ENCODE data around the gene DNAJC15.
"Not testable (repeated sequence)": the region's sequence is repeated elsewhere in the genome, so short reads cannot be mapped to it uniquely, and the experiment has no call there.

The DNAJC15 gene

DNA sequence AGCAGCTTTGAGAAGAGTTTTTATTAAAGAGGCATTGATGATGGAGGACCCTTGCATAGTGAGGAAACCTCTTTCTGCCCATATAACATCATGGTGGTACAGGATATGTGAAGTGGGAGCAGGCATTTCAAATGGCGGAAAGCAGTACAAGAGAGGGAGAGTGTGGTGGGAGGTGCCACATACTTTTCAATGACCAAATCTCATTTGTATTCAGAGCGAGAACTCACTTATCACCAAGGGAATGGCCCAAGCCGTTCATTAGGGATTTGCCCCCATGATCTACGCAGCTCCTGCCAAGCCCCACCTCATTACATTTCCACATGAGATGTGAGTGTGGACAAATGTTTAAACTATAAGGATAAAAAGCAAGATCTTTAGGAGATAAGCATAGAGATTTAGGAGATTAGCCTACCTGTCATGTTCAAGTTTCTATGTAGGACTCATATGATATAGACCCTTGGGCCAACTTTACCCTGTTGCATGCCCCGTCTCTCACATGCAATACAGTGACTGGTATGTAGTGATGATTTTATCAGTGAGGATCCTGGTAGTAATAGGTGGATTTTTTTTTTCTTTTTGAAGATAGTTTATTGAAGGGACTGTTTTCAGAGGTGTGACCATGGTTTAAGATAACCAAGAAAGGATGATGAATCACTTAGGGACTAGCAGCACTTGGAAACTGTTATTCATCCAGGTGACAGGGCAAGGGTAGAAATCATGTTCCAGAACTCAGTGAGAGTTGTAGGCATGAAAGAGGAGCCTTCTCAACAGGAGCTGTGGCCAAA lies 38.3 kb downstream of the DNAJC15 start:
- ChIA-PET POLR2A (no interaction called here), CTCF (interaction anchor here (1.4 kb wide), 1 partner anchor 14 kb away, joined by 3 read pairs; no protein-coding TSS in a partner anchor)
- TF ChIP-seq, protein P1, sequence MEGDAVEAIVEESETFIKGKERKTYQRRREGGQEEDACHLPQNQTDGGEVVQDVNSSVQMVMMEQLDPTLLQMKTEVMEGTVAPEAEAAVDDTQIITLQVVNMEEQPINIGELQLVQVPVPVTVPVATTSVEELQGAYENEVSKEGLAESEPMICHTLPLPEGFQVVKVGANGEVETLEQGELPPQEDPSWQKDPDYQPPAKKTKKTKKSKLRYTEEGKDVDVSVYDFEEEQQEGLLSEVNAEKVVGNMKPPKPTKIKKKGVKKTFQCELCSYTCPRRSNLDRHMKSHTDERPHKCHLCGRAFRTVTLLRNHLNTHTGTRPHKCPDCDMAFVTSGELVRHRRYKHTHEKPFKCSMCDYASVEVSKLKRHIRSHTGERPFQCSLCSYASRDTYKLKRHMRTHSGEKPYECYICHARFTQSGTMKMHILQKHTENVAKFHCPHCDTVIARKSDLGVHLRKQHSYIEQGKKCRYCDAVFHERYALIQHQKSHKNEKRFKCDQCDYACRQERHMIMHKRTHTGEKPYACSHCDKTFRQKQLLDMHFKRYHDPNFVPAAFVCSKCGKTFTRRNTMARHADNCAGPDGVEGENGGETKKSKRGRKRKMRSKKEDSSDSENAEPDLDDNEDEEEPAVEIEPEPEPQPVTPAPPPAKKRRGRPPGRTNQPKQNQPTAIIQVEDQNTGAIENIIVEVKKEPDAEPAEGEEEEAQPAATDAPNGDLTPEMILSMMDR (IDR thresholded peaks at IDR 0.05; ENCODE audit: control extremely low read depth, extremely low read depth, low read depth, missing control alignments), result no peak
- no peak for DNase-seq (ENCODE audit: extremely low spot score)

DNA sequence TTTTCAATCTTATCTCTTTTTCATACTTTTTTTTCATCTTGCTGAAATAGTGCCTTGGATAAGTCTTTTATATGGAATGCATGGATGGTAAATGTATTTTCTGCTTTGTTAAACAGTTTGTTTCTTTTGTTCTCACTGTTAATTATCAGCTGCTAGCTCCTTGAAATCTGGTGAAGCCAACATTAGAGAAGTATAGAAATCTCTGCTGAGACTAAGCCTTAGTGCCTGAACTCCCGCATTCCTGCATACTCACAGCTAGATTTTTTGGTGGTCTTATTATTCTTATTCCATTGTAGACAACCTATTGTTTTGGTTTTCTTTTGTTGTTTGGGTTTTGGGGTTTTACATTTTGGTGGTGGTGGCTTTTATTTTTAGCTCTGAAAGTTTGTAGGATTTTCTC lies 48.4 kb downstream of the DNAJC15 start:
- POLR2A ChIA-PET, result no interaction called here
- CTCF ChIA-PET, result interaction anchor here (0.7 to 4.1 kb wide), 3 partner anchors 12 to 100 kb away, joined by 3 to 24 read pairs (median 3); no protein-coding TSS in a partner anchor
- TF ChIP-seq, protein P1 (IDR thresholded peaks at IDR 0.05; ENCODE audit: control extremely low read depth, extremely low read depth, low read depth, missing control alignments), result no peak
- no peak for DNase-seq (ENCODE audit: extremely low spot score)

DNA sequence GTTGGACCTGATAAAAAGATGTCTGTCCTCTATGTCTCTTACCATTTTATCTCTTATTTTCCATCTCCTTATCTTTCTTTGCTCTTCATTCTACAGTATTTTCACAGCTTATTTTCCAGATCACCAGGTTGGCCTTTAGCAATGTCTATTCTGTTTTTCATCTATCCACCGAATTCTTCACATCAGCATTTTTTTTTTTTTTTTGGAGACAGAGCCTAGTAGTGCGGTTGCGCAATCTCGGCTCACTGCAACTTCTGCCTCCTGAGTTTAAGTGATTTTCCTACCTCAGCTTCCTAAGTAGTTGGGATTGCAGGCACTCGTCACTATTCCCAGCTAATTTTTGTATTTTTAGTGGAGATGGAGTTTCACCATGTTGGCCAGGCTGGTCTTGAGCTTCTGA lies 49.0 kb downstream of the DNAJC15 start:
- DNase-seq (ENCODE audit: extremely low spot score), result no peak
- CTCF ChIA-PET, result interaction anchor here (4.1 kb wide), 1 partner anchor 12 kb away, joined by 24 read pairs; no protein-coding TSS in a partner anchor
- POLR2A ChIA-PET, result interaction anchor here (0.7 kb wide), 1 partner anchor 9 kb away, joined by 3 read pairs; no protein-coding TSS in a partner anchor
- TF ChIP-seq, protein P1 (IDR thresholded peaks at IDR 0.05; ENCODE audit: control extremely low read depth, extremely low read depth, low read depth, missing control alignments), result no peak

DNA sequence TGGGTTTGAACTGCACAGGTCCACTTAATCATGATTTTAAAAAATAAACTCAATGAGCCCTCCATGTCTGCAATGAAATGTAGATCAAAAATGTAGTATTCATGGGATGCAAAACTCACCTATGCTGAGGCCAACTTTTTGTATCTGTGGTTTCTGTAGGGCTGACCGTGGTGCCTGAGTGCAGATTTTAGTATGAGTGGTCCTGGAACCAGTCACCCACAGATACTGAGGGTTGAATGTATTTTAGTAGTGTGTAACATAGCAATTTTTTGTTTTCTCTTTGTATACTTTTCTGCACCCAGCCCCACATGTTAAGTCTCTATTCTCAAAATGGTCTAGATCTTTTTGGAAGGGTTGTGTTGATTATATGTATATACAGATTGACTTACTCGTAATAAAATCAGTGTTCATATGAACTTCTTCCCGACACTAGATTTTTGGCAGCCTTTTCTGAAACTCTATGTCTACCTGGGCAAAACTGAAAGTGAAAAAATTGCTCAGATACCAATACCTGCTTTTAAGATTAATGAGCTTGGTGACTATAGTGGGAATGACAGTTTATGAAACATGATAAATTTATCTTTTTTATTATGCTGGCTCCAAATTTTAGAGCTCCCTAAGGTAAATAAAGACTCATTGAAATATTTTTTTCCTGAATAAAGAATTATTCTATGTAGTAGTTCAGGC lies 51.6 kb downstream of the DNAJC15 start:
- POLR2A ChIA-PET, result no interaction called here
- DNase-seq (ENCODE audit: extremely low spot score), result no peak
- CTCF ChIA-PET, result interaction anchor here (0.9 to 3.9 kb wide), 6 partner anchors 10 to 60 kb away, joined by 3 to 23 read pairs (median 4); no protein-coding TSS in a partner anchor
- TF ChIP-seq, protein P1 (IDR thresholded peaks at IDR 0.05; ENCODE audit: control extremely low read depth, extremely low read depth, low read depth, missing control alignments), result no peak

- CTCF ChIA-PET, result interaction anchor here (0.9 to 3.9 kb wide), 7 partner anchors 9 to 78 kb away, joined by 3 to 23 read pairs (median 4); no protein-coding TSS in a partner anchor
- DNase-seq (ENCODE audit: extremely low spot score); POLR2A ChIA-PET: not testable (repeated sequence)
Observed at GRCh38 chr13:43075511-43075902, 52.1 kb downstream of the DNAJC15 start.

DNA sequence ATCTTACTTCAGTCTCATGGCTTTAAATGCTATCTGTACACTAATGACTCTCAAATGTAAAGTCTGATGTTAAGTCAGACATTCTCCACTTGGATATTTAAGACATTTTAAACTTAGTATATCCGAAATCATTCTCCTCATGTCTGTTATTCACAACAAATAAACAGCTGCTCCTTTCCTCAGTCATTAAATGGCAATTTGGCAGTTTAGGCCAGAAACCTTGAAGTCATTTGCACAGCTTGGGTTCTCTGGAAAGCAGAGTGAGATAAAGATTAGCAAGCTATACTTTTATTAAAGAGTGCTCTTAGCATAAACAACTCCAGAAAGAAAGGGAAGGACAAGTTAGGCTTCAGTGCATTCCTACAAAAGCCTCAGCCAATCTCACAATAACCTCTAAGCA lies 53.7 kb downstream of the DNAJC15 start:
- POLR2A ChIA-PET, result no interaction called here

More for the DNA sequence above, 53.7 kb downstream of the DNAJC15 start:
- no peak for DNase-seq (ENCODE audit: extremely low spot score)
- CTCF ChIA-PET, result interaction anchor here (0.9 to 3.9 kb wide), 9 partner anchors 8 to 106 kb away, joined by 3 to 23 read pairs (median 5); no protein-coding TSS in a partner anchor
- TF ChIP-seq, protein P1 (IDR thresholded peaks at IDR 0.05; ENCODE audit: control extremely low read depth, extremely low read depth, low read depth, missing control alignments), result no peak

All from GM10248 (cell line).